SK-N-SH (cell line): ENCODE data around the gene ALX3.

ENCODE experiments used
- POLR2AphosphoS5 ChIP-seq: IDR thresholded peaks from 2 replicates; pipeline ENCODE4 v1.6.1; 2012; ENCODE audit warnings: low read depth, low read length
- TEAD4 ChIP-seq: IDR thresholded peaks from 2 replicates; pipeline ENCODE4 v1.4.0; 2012; ENCODE audit warnings: mild to moderate bottlenecking, borderline replicate concordance; ENCODE audit not compliant: insufficient read depth
- TF ChIP-seq, protein P1 (sequence below): fragments of 200-600 bp; sonication (generic); IDR thresholded peaks from 2 replicates; pipeline ENCODE4 v1.6.1; 2017; ENCODE audit warnings: antibody characterized with exemption, mild to moderate bottlenecking, moderate library complexity
- TF ChIP-seq, protein P2 (sequence below): IDR thresholded peaks from 2 replicates; pipeline ENCODE4 v1.4.0; 2012; ENCODE audit warnings: low read depth, borderline replicate concordance
- TF ChIP-seq, protein P3 (sequence below): IDR thresholded peaks from 2 replicates; pipeline ENCODE4; 2012
- TF ChIP-seq, protein P4 (sequence below): IDR thresholded peaks from 2 replicates; pipeline ENCODE4 v1.4.0; 2012; ENCODE audit warnings: low read depth

DNA sequence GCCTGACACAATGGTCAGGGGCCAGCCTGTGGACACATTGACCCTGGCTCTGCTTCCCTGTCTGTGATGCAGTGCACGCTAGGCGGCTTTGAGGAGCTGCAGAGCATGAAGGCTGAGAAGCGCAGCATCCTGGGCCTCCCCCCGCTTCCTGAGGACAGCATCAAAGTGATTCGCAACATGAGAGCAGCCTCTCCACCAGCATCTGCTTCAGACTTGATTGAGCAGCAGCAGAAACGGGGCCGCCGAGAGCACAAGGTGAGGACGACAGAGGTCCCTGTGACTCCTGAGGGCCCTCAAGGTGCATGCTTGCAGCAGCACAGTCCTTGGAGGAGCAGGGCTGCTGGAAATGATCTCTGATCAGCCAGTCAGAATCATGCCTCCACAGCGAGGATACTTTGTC, 27.5 kb downstream of the ALX3 start:
- TF ChIP-seq TEAD4 (no peak), POLR2AphosphoS5 (no peak)
- TF ChIP-seq, protein P1, sequence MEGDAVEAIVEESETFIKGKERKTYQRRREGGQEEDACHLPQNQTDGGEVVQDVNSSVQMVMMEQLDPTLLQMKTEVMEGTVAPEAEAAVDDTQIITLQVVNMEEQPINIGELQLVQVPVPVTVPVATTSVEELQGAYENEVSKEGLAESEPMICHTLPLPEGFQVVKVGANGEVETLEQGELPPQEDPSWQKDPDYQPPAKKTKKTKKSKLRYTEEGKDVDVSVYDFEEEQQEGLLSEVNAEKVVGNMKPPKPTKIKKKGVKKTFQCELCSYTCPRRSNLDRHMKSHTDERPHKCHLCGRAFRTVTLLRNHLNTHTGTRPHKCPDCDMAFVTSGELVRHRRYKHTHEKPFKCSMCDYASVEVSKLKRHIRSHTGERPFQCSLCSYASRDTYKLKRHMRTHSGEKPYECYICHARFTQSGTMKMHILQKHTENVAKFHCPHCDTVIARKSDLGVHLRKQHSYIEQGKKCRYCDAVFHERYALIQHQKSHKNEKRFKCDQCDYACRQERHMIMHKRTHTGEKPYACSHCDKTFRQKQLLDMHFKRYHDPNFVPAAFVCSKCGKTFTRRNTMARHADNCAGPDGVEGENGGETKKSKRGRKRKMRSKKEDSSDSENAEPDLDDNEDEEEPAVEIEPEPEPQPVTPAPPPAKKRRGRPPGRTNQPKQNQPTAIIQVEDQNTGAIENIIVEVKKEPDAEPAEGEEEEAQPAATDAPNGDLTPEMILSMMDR: no peak
- TF ChIP-seq, protein P2, sequence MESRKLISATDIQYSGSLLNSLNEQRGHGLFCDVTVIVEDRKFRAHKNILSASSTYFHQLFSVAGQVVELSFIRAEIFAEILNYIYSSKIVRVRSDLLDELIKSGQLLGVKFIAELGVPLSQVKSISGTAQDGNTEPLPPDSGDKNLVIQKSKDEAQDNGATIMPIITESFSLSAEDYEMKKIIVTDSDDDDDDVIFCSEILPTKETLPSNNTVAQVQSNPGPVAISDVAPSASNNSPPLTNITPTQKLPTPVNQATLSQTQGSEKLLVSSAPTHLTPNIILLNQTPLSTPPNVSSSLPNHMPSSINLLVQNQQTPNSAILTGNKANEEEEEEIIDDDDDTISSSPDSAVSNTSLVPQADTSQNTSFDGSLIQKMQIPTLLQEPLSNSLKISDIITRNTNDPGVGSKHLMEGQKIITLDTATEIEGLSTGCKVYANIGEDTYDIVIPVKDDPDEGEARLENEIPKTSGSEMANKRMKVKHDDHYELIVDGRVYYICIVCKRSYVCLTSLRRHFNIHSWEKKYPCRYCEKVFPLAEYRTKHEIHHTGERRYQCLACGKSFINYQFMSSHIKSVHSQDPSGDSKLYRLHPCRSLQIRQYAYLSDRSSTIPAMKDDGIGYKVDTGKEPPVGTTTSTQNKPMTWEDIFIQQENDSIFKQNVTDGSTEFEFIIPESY: no peak
- TF ChIP-seq, protein P3, sequence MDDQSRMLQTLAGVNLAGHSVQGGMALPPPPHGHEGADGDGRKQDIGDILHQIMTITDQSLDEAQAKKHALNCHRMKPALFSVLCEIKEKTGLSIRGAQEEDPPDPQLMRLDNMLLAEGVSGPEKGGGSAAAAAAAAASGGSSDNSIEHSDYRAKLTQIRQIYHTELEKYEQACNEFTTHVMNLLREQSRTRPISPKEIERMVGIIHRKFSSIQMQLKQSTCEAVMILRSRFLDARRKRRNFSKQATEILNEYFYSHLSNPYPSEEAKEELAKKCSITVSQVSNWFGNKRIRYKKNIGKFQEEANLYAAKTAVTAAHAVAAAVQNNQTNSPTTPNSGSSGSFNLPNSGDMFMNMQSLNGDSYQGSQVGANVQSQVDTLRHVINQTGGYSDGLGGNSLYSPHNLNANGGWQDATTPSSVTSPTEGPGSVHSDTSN: no peak
- TF ChIP-seq, protein P4, sequence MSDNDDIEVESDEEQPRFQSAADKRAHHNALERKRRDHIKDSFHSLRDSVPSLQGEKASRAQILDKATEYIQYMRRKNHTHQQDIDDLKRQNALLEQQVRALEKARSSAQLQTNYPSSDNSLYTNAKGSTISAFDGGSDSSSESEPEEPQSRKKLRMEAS: no peak
